Fibroblast of mammary gland (primary cell): ENCODE data around the gene LAMA2.

ENCODE experiments used
- DNase-seq: peaks from one replicate; pipeline ENCODE4 v3.0.0-alpha.2; 2010; ENCODE audit warnings: low read depth
- H3K4me3 ChIP-seq: 2 replicates; pipeline ENCODE4 v1.5.1; 2011; ENCODE audit warnings: low read depth, mild to moderate bottlenecking, low read length, moderate library complexity; ENCODE audit not compliant: control insufficient read depth
- CTCF ChIP-seq: conservative IDR thresholded peaks from 2 replicates; pipeline ENCODE4 v1.5.1; 2011; ENCODE audit warnings: low read depth, low read length, inconsistent platforms; ENCODE audit not compliant: control insufficient read depth, insufficient read depth

The LAMA2 gene

GRCh38 chr6:129351807-129352206 lies 468.9 kb downstream of the LAMA2 start:
- H3K4me3 ChIP-seq: no peak overlapping the region
- DNase-seq: no peak
- no peak for TF ChIP-seq CTCF

- no peak overlapping the region for H3K4me3 ChIP-seq
- DNase-seq: no peak
- TF ChIP-seq CTCF: no peak
Measured at GRCh38 chr6:129353067-129353466, 470.1 kb downstream of the LAMA2 start.

- DNase-seq: no peak
- H3K4me3 ChIP-seq: no peak overlapping the region
- no peak for TF ChIP-seq CTCF
Measured at GRCh38 chr6:129356129-129356528, 473.2 kb downstream of the LAMA2 start.

DNA sequence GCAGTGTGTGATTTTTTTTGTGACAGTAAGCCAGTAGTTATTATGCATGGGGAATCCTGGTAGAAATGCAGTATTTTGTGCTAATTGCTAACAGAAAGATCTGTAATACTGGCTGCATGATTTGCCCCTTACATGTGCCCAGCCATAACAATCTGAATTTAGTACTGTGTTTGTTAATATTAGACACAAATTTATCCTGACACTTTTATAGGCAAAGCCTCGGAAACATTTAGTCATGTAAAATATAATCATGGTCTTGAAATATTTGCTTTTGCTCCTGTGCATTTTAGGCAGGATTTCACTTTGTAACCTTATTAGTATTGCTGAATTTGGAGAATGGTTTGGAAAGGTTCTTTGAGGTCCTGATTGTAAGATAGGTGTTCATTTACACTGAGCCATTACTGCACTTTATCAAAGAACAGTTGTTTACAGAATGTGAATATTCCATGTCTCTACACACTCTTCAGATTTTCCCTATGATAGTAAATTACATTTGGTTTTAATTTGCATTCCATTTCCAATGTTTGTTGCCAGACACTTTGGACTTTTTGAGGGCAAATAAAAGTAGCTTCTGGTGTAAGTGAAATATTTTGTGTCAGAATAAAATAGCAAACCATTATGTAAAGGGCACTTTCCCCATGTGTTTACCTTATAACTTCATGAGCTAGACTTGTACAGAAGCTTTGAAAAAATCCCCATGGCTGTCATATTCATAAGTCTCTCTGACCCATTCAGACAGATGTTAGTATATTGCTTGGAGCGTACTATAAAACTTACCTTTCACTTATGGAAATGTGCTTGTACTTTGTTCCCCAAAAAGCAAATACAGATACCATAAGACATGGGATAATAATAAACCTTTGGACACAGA lies 477.1 kb downstream of the LAMA2 start:
- no peak overlapping the region for H3K4me3 ChIP-seq
- TF ChIP-seq CTCF: no peak
- DNase-seq: no peak

GRCh38 chr6:129360682-129360955 lies 477.7 kb downstream of the LAMA2 start:
- H3K4me3 ChIP-seq: no peak overlapping the region
- no peak for DNase-seq
- no peak for TF ChIP-seq CTCF

GRCh38 chr6:129364037-129364436 lies 481.1 kb downstream of the LAMA2 start:
- no peak for TF ChIP-seq CTCF
- H3K4me3 ChIP-seq: no peak overlapping the region

More at GRCh38 chr6:129364037-129364436, 481.1 kb downstream of the LAMA2 start:
- DNase-seq: no peak
